HG03135 (cell line): Measurements from ENCODE around the gene COL25A1.
"Not testable (repeated sequence)": the region's sequence is repeated elsewhere in the genome, so short reads cannot be mapped to it uniquely, and the experiment has no call there.

Source experiments
- ATAC-seq: cut with Tn5 transposase; IDR thresholded peaks from one replicate; pipeline ENCODE4 v1.9.1; 2021; ENCODE audit warnings: mild to moderate bottlenecking, moderate library complexity; ENCODE audit not compliant: unreplicated experiment

The COL25A1 gene

DNA sequence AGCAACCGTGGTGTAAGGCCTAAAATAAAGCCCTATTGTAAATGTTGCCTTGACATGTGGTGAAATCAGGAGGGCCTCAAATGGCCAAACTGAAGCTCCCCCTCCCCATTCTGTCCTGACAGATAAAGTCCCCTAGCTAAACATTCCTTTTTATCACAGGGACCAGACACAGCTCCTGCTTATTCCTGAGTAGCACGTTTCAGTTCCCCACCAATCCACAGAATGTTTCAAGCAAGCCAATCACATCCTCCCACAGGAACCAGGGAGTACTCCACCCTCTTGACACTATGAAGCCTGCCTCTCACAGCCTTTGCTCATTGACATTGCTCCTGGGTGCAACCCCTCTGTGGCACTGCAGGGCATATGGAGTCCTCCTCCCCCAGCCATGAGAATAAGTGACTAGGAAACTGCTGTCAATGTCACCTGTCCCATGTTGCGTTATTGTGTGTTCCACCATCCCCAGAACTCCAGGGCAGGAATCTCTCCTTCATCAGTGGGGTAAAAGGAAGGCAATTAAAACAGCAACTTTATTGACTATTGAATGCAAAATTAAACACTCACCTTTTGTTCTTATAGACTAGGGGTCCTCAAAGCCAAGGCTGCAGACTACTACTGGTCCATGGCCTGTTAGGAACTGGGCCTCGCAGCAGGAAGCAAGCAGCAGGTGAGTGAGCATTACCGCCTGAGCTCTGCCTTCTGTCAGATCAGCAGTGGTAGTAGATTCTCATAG is 128.1 kb downstream of the COL25A1 start:
- no peak for ATAC-seq

DNA sequence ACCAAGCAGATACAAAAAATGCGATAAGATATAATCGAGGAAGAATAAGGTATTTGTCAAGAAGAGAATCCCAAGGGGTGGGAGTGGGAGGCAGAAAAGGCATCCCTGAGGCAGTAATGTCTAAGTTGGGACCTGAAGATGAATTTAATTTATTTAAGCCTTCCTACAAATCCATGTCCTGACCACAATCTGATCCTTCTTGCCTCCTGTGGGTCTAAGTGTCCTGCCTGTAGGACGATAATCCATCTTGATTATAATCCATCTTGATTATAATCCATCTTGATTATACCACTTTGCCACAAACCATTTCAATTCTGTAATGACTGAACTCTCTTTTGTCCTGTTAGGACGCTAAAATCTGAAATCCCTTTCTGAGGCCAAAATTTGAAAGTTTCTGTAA is 130.2 kb downstream of the COL25A1 start:
- ATAC-seq: no peak

DNA sequence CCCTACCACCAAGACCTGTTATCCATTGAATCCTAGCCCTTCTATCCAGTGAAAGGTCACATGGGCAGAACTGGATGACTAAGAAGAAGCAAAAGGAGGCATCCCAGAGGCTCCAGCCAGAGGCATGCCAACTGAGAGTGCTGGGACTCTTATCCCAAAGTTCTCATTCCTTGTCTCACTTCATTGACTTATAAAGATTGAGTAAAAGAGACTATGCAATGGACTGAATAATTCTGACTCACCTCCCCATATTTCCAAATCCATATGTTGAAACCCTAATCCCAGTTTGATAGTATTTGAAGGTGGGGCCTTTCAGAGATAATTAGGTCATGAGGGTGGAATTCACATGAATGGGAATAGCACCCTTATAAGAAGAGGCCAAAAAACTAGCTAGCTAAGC is 131.4 kb downstream of the COL25A1 start:
- ATAC-seq: no peak

DNA sequence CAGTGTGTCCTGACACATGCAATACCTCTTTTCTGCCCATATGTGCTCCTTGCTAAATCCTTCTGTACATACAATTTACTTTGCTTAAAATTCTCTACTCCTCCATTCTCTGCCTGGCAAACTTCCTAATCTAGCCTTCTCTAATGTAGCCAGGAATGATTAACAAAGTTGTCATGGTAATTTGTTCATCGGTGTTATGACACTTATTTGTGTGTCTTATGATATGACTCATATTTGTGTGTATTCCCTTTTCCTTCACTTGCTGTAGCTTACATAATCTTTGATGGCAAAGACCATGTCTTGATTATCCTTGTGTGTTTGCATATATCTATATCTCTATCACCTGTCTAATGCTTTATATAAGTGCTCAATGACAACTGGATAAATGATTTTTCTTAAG is 133.3 kb downstream of the COL25A1 start:
- ATAC-seq: no peak

DNA sequence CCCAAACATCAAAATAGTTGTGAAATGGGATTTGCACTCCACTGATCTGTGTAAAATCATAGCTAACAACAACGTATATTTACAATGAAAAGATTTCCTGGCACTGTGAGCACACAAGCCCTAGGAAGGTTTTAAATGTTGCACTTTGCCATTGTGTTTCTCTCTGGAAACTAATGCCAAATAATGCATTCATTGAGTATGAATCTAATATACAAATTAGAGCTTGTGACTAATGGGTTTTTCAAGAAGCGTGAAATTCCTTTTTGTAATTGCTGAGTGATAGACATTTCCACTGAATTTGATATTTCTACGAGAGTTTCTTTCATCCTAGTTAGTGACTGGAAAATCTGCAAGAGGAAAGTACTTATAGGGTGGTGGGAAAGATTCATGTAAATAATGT is 135.9 kb downstream of the COL25A1 start:
- ATAC-seq: no peak

DNA sequence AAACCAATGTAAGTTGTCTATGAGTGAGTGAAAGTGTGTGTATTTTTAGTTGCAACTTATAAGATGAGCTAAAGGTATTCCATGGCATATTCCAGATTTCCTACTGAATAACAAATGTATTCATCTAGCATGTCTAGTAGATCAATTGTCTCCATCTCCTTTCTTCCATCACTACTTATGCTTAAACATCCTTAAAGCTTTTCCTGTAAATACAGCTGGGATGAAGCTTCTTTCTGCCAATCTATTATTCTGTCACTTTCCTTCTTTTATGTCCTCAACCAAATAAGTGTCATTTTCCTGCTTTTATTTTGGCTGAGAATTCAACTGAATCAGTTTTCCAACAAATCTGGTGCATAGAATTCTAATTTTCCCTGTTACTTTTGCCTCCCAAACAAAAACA is 136.3 kb downstream of the COL25A1 start:
- ATAC-seq: no peak

DNA sequence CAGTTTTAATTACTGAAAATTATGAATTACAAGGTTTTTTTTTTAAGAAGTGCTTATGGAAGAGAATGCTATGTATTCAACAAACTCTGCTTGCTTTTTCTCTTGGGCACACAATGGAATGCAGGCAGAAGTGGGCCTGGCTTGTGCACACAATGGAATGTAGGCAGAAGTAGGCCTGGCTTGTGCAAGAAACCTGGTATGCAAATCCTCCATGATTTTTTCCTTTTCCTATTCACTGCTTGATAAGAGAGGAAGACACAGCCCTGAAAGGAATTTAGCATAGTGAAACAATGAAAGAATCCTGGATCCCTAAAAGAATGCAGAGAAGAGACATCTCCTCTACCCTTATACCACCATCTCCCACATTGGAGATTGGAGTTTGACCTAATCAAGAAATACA is 138.4 kb downstream of the COL25A1 start:
- no peak for ATAC-seq

DNA sequence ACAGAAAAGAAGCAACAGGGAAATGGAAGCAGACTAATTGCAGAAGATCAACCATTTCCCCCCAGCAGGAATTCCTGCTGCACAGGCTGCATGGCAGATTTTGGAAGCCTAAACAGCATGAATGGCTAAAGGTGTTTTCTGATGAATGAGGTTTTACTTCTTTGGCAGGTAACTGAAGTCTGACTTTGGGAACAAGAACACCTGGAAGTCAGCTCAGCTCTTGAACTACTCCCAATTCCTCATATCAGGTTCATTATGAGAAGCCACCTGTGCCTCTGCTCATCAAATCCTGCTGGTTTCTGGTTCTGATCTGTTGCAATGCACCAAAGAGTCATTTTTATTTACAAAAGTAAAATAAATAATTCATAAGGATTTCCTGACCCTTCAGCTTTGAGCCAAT is 139.0 kb downstream of the COL25A1 start:
- no peak for ATAC-seq

DNA sequence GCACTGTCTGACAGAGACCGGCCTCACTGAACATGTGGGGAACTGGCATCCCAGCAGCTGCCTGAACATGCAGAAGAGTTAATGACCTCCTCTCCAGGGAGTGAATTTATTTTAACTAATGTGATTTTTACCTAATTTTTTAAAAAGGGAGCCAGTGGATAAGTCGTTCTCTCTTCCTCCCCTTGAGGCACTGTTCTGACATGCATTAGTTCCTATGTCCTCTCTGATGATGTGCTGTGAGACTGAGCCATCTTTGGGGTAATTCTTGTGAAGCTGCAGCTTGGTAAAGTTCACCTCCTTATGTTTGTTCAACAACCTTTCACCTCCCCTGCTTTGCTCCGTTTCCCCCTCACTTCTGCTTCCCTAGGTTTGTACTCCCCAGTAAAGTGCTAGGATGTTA is 139.7 kb downstream of the COL25A1 start:
- no peak for ATAC-seq

DNA sequence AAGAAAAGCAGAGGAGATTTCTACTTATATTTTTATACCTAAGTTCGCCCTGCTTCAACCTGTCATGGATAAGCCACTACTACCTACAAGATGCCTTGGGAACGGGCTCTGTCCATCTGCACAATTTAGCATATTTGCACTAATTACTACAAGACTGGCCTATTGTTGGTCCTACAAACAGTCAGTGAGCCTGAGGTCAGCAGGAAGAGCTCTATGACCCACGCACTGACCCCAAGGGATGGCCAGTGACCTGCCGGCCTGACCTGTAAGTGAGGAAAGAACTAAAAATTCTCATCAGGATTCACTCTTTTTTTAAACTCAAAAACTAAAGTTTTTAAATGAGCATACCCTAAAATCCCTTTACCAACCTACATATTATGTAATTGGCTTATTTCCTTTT is 142.0 kb downstream of the COL25A1 start:
- no peak for ATAC-seq

DNA sequence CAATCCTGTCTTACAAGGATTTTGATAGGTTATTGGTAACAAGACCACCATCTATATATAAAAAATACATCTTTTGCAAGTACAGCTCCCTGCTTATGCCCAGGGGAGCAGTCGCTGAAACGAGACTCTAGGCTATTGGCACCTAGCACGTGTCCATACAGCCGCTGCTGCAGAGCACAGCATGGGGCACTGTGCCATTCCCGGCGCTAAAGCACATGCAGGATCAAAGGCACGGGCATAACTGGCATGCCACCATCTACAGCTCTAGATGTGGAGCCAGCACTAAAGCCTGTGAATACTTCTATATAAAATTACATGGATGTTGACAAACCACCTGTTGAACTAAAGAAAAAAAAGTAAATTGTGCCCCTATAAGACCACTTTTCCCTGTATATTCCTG is 144.8 kb downstream of the COL25A1 start:
- no peak for ATAC-seq

DNA sequence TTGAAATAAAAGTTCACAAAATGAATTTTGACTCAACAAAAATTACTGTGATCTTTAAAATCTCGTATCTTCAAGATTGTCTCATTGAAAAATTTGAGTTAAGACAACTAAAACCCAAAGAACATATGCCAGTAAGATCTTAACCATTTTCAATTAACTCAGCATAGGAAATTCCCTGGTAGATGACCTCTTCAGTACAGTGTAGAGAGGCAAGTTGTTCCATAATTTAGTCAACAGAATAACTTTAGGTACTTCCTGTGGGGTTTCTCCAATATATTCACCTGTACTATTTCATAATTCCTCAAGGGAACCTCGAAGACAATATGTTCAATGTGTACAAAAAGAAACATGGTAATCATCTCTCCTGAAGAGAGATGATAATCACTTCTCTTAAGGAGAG is 145.3 kb downstream of the COL25A1 start:
- no peak for ATAC-seq

DNA sequence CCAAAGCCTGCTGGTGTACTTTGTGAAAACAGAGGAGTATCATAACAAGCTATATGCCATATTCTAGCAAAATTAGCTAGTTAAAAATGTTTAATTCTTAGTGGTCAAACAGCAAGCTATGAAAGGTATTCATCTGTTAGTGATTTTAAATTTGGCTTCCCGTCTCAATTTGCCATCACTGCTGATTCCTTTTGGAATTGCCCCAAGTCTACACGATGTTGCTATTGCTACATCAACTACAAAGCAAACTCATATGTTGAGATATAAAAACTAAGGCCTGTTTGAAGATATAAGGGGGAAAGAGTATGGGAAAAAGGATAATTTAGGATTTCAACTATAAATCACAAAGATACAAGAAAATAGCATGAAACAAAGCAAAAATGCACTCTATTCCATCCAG is 146.1 kb downstream of the COL25A1 start:
- ATAC-seq: no peak

DNA sequence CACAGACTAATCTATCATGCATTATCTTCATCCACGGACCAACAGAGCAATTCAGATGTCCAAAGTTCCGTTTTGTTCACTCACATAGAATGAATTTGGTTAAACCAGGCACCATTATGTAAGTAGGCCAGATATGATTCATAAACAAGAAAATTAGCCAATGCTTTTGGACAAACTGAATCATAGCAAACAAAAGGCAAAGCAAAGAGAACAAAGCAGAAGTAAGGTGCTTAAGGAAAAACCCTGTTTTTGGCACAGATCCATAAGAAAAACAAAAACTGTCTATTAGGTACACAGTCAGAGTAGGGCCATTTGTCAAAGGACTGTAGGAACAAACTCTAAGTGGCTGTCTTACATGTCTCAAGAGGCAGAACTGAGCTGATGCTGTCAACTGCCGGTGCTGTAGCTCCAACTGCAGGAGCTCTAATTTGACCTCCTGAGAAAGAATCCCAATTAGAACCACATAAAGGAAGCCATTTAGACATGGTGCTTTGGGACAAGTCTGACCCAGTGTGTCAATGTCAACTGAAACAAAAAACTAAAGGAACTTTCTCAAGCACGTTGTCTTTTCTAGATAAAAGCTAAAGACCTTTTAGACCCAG is 146.7 kb downstream of the COL25A1 start:
- ATAC-seq: no peak

DNA sequence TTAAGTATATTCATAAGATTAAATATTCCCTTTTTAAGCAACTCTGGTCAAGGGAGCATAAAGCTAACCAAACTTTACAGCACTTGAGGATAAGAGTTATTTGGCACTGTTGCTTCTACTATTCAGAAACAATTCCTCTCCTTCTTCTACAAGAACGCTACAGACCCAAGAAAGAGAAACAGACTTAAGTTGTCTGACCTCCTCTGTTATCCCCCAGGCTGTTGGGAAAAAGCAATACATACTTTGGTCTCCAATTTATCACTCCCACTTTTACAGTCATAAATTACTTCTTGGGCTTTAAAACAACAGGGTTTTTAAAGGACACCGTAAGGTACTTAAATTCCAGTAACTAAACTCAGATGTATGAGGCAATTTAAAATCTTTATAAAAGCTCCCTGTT is 147.4 kb downstream of the COL25A1 start:
- no peak for ATAC-seq

DNA sequence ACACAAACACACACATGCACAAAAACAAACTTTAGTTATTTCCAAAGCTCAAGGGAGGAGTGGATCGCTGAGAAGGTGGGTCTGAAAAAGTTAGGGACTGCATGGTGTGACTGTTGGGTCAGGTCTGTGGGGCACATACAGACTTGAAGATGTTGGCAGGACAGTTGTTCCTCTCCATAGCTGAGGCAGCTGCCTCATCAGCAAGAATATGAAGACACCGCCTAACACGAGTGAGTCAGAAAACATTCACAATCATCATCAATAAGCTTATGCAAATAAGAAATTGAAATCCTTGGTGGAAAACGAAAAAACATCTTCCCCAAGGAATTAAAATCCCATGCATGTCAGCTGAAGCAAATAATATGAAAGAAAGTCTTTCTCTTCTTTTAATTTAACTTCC is 148.0 kb downstream of the COL25A1 start:
- no peak for ATAC-seq

DNA sequence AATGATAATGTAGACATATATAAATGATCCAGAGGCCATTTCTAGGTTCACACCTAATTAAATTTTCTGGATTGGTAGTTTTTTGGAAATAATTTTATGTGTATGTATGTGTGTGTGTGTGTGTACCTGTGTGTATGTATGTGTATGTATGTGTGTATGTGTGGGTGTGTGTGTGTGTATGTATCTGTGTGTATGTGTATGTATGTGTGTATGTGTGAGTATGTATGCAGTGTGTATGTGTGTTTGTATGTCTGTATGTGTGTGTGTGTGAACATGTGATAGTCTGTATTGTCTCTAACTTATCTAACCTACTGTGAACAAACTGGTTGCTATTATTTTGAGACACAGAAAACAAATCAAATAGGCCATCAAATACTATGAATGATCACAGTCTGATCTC is 152.6 kb downstream of the COL25A1 start:
- no peak for ATAC-seq

DNA sequence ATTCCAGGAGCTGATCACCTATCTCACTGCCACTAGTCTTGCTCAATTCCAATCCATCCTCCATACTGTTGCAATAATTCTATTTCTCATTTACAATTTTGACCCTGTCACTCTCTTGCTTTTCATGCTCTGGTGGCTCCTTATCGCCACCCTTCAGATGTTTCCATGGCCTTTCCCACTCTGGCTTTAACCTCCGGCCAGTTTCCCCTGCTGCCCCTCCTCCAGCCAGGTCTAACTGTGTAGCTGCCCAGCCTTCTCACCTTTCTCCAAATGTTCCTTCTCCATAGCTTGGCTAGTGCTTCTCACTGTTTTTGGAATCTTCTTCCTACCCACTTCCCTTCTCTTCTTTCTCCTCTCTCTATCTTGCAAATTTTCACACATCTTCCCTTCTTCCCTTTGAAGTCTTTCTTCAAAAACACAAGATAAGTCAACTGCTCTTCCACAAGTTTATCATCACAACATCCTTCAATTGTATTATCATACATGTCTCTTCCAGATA is 153.8 kb downstream of the COL25A1 start:
- no peak for ATAC-seq

DNA sequence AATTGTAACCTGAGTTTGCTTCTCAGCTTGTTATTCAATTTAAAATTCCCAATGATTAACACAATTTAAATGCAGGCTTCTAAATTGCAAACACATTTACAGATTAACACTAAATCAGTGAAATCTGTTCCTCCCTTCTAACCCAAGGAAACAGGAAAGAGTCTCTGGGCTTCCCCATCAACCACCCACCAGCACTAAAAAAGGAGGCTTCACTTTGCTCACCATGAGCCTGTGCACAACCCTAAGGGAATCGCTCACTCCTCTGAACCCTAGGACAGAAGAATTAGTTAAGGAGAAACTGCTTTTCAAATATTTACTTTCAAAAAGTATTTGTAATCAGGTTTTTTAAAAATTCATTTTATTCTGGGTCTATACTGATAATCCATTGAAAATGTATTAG is 155.3 kb downstream of the COL25A1 start:
- ATAC-seq: no peak

DNA sequence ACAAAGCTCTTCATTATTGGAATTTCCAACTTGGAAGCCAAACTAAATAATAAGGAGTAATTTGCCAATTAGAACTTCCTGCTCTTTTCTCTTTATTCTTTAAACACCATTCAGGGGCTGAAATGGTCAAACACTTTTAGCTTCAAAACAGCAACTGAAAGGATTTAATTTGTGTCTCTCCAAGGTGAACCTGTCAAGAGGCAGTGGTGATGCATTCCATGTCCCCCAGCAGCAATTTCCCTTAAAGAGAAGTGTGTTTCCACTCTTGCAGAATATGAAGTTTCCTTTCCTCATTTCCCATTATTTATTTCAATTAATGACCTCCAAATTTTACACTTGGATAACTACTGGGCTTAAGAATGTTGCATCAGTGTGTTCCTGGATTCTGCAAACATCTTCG is 156.0 kb downstream of the COL25A1 start:
- no peak for ATAC-seq

DNA sequence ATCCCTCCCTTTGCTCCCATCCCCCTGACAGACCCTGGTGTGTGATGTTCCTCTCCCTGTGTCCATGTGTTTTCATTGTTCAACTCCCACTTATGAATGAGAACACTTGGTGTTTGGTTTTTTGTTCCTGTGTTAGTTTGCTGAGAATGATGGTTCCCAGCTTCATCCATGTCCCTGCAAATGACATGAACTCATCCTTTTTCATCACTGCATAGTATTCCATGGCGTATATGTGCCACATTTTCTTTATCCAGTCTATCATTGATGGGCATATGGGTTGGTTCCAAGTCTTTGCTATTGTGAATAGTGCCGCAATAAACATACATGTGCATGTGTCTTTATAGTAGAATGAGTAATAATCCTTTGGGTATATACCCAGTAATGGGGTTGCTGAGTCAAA is 164.3 kb downstream of the COL25A1 start:
- ATAC-seq: not testable (repeated sequence)

DNA sequence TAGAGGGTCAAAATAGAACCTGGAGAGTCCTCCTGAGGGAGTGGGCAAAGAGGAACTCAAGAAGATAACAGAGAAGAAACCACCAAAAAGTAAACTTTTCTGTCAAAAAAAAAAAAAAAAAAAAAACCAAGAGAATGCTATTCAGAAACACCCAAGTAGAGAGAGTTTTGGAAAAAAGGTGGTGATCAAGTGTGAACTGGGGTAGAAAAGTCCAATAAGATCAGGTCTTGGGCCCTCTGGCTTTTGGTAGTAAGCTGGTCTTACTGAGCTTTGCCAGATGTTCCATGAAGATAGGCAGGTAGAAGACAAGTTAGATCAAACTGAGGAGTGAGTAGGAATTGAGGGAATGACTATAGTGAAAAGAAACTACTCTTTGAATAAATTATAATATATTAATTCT is 167.5 kb downstream of the COL25A1 start:
- no peak for ATAC-seq

DNA sequence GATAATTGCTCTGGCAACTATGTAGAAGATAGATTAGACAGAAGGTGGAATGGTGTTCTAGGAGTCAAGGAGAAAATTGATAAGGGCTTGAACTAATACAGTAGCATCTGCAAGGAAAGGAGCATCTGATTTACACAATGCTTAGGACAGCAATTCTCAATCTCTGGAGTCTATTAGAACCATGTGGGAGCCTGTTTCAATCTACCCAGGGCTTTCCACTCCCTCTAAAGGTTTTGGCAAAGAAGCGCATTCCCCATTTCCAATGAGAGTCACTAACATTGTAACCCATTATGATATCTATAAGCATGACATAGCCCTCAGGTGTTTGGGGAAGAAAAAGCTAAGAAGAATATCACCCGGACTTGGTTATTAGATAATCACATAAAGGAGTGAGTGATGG is 168.2 kb downstream of the COL25A1 start:
- ATAC-seq: no peak
